PC-9 (cell line): Measurements from ENCODE around the gene ZBTB11.
"Not testable (repeated sequence)": the region's sequence is repeated elsewhere in the genome, so short reads cannot be mapped to it uniquely, and the experiment has no call there.

Experiments
- EZH2 ChIP-seq: fragments of 200-600 bp; sonication (generic); IDR thresholded peaks from 2 replicates; pipeline ENCODE4 v1.8.0; 2017; ENCODE audit warnings: antibody characterized with exemption, low read depth
- TF ChIP-seq, protein P1 (sequence below): fragments of 200-600 bp; sonication (generic); conservative IDR thresholded peaks from 2 replicates; pipeline ENCODE4 v1.6.1; 2017; ENCODE audit warnings: mixed run types, antibody characterized with exemption, mild to moderate bottlenecking, moderate library complexity

DNA sequence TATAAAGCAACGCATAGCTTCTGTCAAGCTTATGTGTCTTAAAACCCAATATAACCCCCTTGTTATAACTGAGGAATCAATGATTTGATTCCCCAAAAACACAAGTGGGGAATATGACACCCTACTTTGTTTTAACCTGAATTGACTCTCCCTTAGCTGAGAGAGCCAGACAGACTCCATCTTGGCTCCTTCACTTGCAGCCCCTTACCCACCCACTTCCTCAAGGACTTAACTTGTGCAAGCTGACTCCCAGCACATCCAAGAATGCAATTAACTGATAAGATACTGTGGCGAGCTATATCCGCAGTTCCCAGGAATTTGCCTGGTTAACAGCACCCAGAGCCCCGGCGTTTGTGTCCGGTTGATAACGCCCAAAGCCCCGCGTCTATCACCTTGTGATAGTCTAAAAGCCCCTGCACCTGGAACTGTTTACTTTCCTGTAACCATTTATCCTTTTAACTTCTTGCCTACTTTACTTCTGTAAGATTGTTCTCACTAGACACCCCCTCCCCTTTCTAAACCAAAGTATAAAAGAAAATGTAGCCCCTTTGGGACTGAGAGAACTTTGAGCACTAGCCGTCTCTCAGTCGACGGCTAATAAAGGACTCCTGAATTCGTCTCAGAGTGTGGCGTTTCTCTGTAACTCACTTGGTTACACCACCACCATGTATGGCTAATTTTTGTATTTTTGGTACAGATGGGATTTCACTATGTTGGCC, 35.4 kb downstream of the ZBTB11 start:
- TF ChIP-seq, protein P1, sequence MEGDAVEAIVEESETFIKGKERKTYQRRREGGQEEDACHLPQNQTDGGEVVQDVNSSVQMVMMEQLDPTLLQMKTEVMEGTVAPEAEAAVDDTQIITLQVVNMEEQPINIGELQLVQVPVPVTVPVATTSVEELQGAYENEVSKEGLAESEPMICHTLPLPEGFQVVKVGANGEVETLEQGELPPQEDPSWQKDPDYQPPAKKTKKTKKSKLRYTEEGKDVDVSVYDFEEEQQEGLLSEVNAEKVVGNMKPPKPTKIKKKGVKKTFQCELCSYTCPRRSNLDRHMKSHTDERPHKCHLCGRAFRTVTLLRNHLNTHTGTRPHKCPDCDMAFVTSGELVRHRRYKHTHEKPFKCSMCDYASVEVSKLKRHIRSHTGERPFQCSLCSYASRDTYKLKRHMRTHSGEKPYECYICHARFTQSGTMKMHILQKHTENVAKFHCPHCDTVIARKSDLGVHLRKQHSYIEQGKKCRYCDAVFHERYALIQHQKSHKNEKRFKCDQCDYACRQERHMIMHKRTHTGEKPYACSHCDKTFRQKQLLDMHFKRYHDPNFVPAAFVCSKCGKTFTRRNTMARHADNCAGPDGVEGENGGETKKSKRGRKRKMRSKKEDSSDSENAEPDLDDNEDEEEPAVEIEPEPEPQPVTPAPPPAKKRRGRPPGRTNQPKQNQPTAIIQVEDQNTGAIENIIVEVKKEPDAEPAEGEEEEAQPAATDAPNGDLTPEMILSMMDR = not testable (repeated sequence)
- not testable (repeated sequence) for TF ChIP-seq EZH2
